Neural progenitor cell (in vitro differentiated cells): ENCODE measurements around the gene TLCD5. TPM values are rescaled to one million over a fixed set of nuclear protein-coding genes. Genes with fewer than 3 reads are reported as not detected.

Source experiments
- DNase-seq: peaks from one replicate; pipeline ENCODE4 v3.0.0-alpha.2; 2016; ENCODE audit warnings: low spot score
- H2AFZ ChIP-seq: fragments of 200-600 bp; sonication (generic); replicated peaks from 2 replicates; pipeline ENCODE4 v1.6.1; 2016; ENCODE audit warnings: antibody characterized with exemption
- H3F3A ChIP-seq: fragments of 200-600 bp; sonication (generic); 2 replicates; pipeline ENCODE4 v1.6.1; 2016; ENCODE audit warnings: antibody characterized with exemption, low read depth
- H3K27ac ChIP-seq: fragments of 200-600 bp; sonication (generic); 2 replicates; pipeline ENCODE4 v1.5.1; 2016; ENCODE audit warnings: mild to moderate bottlenecking
- H3K27me3 ChIP-seq: fragments of 200-600 bp; sonication (generic); 2 replicates; pipeline ENCODE4 v1.6.1; 2016; ENCODE audit warnings: mild to moderate bottlenecking, moderate library complexity
- H3K36me3 ChIP-seq: fragments of 200-600 bp; sonication (generic); 2 replicates; pipeline ENCODE4 v1.5.1; 2016
- H3K4me1 ChIP-seq: fragments of 200-600 bp; sonication (generic); 2 replicates; pipeline ENCODE4 v1.6.1; 2016; ENCODE audit warnings: mixed run types
- H3K4me2 ChIP-seq: fragments of 200-600 bp; sonication (generic); 2 replicates; pipeline ENCODE4 v1.6.1; 2016
- H3K4me3 ChIP-seq: fragments of 200-600 bp; sonication (generic); 2 replicates; pipeline ENCODE4 v1.5.1; 2016
- H3K79me2 ChIP-seq: fragments of 200-600 bp; sonication (generic); 2 replicates; pipeline ENCODE4 v1.6.1; 2016; ENCODE audit warnings: low read depth
- H3K9ac ChIP-seq: fragments of 200-600 bp; sonication (generic); 2 replicates; pipeline ENCODE4 v1.6.1; 2016
- H3K9me3 ChIP-seq: fragments of 200-600 bp; sonication (generic); 2 replicates; pipeline ENCODE4 v1.5.1; 2016; ENCODE audit warnings: low read depth
- H4K20me1 ChIP-seq: fragments of 200-600 bp; sonication (generic); 2 replicates; pipeline ENCODE4 v1.6.1; 2016; ENCODE audit warnings: low read depth
- H3K27ac Mint-ChIP-seq: 3 replicates; pipeline ENCODE4 v1.8.0; 2021; ENCODE audit warnings: mixed read lengths
- H3K27me3 Mint-ChIP-seq: 2 replicates; pipeline ENCODE4 v1.8.0; 2022; ENCODE audit warnings: low read depth, mild to moderate bottlenecking, inconsistent platforms, moderate library complexity, mixed read lengths; ENCODE audit not compliant: insufficient read depth
- H3K36me3 Mint-ChIP-seq: 3 replicates; pipeline ENCODE4 v1.8.0; 2021; ENCODE audit warnings: mixed read lengths
- H3K4me1 Mint-ChIP-seq: 3 replicates; pipeline ENCODE4 v1.8.0; 2021; ENCODE audit warnings: mixed read lengths
- H3K4me3 Mint-ChIP-seq: 3 replicates; pipeline ENCODE4 v1.8.0; 2021; ENCODE audit warnings: mild to moderate bottlenecking, moderate library complexity, mixed read lengths
- H3K9me3 Mint-ChIP-seq: 3 replicates; pipeline ENCODE4 v1.8.0; 2020; ENCODE audit warnings: mixed read lengths
- EZH2 ChIP-seq: fragments of 200-600 bp; sonication (generic); IDR thresholded peaks from 2 replicates; pipeline ENCODE4 v1.6.1; 2017; ENCODE audit warnings: antibody characterized with exemption, mild to moderate bottlenecking, moderate library complexity
- EZH2phosphoT487 ChIP-seq: fragments of 200-600 bp; sonication (generic); IDR thresholded peaks from 2 replicates; pipeline ENCODE4 v1.6.1; 2017; ENCODE audit warnings: antibody characterized with exemption
- total RNA-seq: library from RNA; depleted of rRNA; stranded (reverse); fragments of >200 nt; gene quantifications from 2 replicates; pipeline ENCODE4 v1.2.3, GENCODE V29; 2015; ENCODE audit warnings: low replicate concordance
- TF ChIP-seq, protein P1 (sequence below): fragments of 200-600 bp; sonication (generic); IDR thresholded peaks from 2 replicates; pipeline ENCODE4 v1.5.1; 2017; ENCODE audit warnings: antibody characterized with exemption, mild to moderate bottlenecking

Gene TLCD5
- total RNA-seq, 1 donor from 2014 or later = 32.2 TPM

- Histone ChIP-seq H4K20me1 (no peaks in the 10 kb centered on the region), H3K4me1 (peaks cover 16% of the 10 kb centered on the region), H3K36me3 (no peaks in the 10 kb centered on the region), H3K4me2 (no peak overlapping the region), H3K27ac (no peak overlapping the region), H2AFZ (no peak overlapping the region), H3K27me3 (no peaks in the 10 kb centered on the region), H3F3A (peaks cover 9% of the 10 kb centered on the region), H3K4me3 (no peak overlapping the region), H3K9ac (no peak overlapping the region), H3K79me2 (no peaks in the 10 kb centered on the region), H3K9me3 (no peaks in the 10 kb centered on the region)
- no peak for TF ChIP-seq EZH2
- TF ChIP-seq, protein P1, sequence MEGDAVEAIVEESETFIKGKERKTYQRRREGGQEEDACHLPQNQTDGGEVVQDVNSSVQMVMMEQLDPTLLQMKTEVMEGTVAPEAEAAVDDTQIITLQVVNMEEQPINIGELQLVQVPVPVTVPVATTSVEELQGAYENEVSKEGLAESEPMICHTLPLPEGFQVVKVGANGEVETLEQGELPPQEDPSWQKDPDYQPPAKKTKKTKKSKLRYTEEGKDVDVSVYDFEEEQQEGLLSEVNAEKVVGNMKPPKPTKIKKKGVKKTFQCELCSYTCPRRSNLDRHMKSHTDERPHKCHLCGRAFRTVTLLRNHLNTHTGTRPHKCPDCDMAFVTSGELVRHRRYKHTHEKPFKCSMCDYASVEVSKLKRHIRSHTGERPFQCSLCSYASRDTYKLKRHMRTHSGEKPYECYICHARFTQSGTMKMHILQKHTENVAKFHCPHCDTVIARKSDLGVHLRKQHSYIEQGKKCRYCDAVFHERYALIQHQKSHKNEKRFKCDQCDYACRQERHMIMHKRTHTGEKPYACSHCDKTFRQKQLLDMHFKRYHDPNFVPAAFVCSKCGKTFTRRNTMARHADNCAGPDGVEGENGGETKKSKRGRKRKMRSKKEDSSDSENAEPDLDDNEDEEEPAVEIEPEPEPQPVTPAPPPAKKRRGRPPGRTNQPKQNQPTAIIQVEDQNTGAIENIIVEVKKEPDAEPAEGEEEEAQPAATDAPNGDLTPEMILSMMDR = no peak
- no peak for TF ChIP-seq EZH2phosphoT487
- H3K27me3 Mint-ChIP-seq = peaks cover 22% of the 10 kb centered on the region
- H3K27ac Mint-ChIP-seq = no peak overlapping the region
- no peak overlapping the region for H3K4me3 Mint-ChIP-seq
- no peak for DNase-seq
- peaks cover 15% of the 10 kb centered on the region for H3K4me1 Mint-ChIP-seq
- H3K9me3 Mint-ChIP-seq = no peaks in the 10 kb centered on the region
- H3K36me3 Mint-ChIP-seq = no peaks in the 10 kb centered on the region
Observed at GRCh38 chr11:120295099-120295498, 30.0 kb upstream of the TLCD5 start.

GRCh38 chr11:120296554-120296953 lies 28.5 kb upstream of the TLCD5 start:
- Histone ChIP-seq H3K36me3 (no peaks in the 10 kb centered on the region), H3K4me3 (no peak overlapping the region), H4K20me1 (no peaks in the 10 kb centered on the region), H3K27ac (no peak overlapping the region), H3K79me2 (no peaks in the 10 kb centered on the region), H3K4me1 (peaks cover 3% of the 10 kb centered on the region), H3K9me3 (no peaks in the 10 kb centered on the region), H3F3A (no peaks in the 10 kb centered on the region), H2AFZ (no peak overlapping the region), H3K27me3 (no peaks in the 10 kb centered on the region), H3K4me2 (no peak overlapping the region), H3K9ac (no peak overlapping the region)
- no peak overlapping the region for H3K27ac Mint-ChIP-seq
- H3K27me3 Mint-ChIP-seq = peaks cover 19% of the 10 kb centered on the region
- H3K4me3 Mint-ChIP-seq = no peak overlapping the region
- H3K36me3 Mint-ChIP-seq = no peaks in the 10 kb centered on the region
- H3K4me1 Mint-ChIP-seq = peaks cover 5% of the 10 kb centered on the region
- TF ChIP-seq EZH2phosphoT487 (no peak), EZH2 (no peak)
- TF ChIP-seq, protein P1 = no peak
- H3K9me3 Mint-ChIP-seq = no peaks in the 10 kb centered on the region
- no peak for DNase-seq

DNA sequence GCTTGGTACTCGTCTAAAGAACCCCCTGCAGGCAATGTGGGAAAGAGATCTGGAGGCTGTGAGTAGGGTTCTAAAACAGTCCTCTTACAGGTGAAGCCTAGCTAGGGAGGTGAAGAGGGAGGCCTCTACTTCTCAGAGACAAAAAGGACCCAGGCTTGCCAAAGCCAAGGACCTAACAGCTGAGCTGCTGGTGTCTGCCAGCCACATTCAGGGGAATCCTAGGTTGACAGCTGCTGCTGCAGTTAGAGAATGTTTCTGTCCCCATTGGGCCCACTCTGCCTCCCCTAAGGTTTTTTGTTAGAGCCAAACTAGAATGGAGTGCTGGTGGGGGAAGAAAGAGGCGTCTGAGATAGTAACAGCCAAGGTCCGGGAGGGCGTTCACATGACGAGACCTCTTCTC lies 26.6 kb upstream of the TLCD5 start:
- Histone ChIP-seq H3K79me2 (no peaks in the 10 kb centered on the region), H3K9me3 (no peaks in the 10 kb centered on the region), H3K36me3 (no peaks in the 10 kb centered on the region), H3K4me3 (no peak overlapping the region), H3K4me2 (no peak overlapping the region), H3K27ac (no peak overlapping the region), H3K9ac (no peak overlapping the region), H3K4me1 (peaks cover 3% of the 10 kb centered on the region), H3F3A (no peaks in the 10 kb centered on the region), H3K27me3 (no peaks in the 10 kb centered on the region), H4K20me1 (no peaks in the 10 kb centered on the region), H2AFZ (no peak overlapping the region)
- Mint-ChIP-seq H3K27me3 (peaks cover 12% of the 10 kb centered on the region), H3K9me3 (no peaks in the 10 kb centered on the region), H3K36me3 (no peaks in the 10 kb centered on the region), H3K4me3 (no peak overlapping the region), H3K4me1 (peaks cover 5% of the 10 kb centered on the region), H3K27ac (no peak overlapping the region)
- TF ChIP-seq EZH2phosphoT487 = no peak
- TF ChIP-seq, protein P1 = no peak
- no peak for DNase-seq
